Measurements from ENCODE around the gene FBXL3. TPM values are rescaled to one million over a fixed set of nuclear protein-coding genes. Genes with fewer than 3 reads are reported as not detected.

The FBXL3 gene
- total and polyA plus RNA-seq, 8 donors: 7.5 to 23.8 (median 14.5) TPM

DNA sequence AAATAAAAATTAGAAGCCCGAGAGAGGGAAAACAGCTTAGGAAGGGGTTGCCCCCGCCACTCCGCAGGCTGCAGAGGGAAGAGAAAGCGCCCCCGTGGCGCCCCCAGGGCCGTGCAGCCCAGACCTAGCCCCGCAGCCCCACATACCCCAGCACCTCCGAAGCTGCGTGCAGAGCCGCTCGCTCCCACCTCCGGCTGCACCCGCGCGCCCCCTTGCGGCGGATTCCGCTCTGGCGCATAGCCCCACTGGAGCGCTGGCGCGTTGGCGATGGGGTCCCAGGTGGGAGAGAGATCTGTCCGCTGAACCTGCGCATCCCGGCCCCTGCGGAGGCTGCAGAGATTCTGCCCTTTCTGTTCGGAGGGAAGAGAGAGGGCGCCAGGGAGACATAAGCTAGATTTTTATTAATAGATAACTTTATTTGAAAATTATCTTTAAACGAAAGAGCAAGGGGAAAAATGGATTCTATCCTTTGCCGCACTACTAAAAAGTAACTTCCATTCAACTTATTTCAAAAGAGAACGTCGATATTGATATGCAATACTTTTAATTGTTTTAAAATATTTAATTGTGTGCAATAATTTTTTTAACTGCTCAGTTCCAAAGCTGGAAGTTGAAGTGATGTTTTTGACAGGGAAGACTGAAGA, 46.8 kb downstream of the FBXL3 start:
- Histone ChIP-seq H3K36me3 (no peaks in the 10 kb centered on the region), H3K27me3 (peaks cover 0 to 7% (median 3%) of the 10 kb centered on the region in 4 donors), H3K4me1 (peaks cover 0 to 6% (median 4%) of the 10 kb centered on the region in 3 donors), H3K9me3 (no peaks in the 10 kb centered on the region), H3K27ac (no peak overlapping the region), H3K4me3 (peak overlapping the region in 2 of 4 donors; percentile 10 to 38)
- TF ChIP-seq, protein P1, sequence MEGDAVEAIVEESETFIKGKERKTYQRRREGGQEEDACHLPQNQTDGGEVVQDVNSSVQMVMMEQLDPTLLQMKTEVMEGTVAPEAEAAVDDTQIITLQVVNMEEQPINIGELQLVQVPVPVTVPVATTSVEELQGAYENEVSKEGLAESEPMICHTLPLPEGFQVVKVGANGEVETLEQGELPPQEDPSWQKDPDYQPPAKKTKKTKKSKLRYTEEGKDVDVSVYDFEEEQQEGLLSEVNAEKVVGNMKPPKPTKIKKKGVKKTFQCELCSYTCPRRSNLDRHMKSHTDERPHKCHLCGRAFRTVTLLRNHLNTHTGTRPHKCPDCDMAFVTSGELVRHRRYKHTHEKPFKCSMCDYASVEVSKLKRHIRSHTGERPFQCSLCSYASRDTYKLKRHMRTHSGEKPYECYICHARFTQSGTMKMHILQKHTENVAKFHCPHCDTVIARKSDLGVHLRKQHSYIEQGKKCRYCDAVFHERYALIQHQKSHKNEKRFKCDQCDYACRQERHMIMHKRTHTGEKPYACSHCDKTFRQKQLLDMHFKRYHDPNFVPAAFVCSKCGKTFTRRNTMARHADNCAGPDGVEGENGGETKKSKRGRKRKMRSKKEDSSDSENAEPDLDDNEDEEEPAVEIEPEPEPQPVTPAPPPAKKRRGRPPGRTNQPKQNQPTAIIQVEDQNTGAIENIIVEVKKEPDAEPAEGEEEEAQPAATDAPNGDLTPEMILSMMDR (IDR thresholded peaks at IDR 0.05): peak; percentile 89 to 99 (median 96)
- peak; percentile 97 to 100 (median 98) for ATAC-seq
- intact Hi-C loops (cut with DNase I): no loop called here
- FAIRE-seq: no peak
- DNase-seq: peak; percentile 51 to 99 (median 78)
- WGBS, 2 donors: 2 to 3% methylated on average over 29 to 34 of the region's 34 CpGs

DNA sequence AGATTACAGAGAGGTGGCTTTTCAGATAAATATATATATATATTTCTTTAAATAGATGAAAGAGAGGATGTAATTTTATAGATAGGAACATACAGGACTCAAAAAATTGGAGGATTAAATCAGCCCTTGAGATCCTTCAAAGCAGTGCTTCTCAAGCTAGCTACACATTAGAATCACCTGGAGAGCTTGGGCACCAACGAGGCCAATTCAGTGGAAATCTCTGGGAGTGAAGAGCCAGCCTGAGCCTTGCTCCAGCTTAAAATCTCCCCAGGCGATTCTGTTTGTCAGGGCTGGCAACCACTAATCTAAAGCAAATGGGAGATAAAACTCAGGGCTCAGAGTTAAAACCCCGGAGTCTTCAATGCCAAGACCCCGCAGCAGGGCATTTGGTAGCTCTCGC, 50.0 kb downstream of the FBXL3 start:
- intact Hi-C loops (cut with DNase I): no loop called here

DNA sequence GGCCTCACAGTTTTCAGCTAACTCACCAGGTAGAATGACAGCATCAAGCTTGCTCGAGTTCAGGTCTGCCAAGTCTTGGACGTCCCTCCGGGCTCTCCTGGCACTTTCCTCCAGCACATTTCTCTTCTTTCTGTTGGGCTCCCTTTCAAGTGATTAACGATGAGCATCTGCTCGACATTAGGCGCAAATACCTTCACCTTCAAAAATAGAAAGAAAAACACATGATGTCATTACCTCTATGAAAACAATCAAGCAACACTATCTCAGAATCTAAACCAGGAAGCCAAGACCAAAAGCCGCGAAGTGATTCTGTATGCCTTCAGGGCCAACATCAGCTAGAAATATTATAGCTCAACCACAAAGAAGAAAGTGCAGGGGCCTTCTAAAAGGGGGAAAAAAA, 50.5 kb downstream of the FBXL3 start:
- intact Hi-C loops (cut with DNase I): no loop called here
- no peak for FAIRE-seq
- TF ChIP-seq, protein P1 (IDR thresholded peaks at IDR 0.05): no peak
- H3K27me3 ChIP-seq: peaks cover 0 to 7% (median 3%) of the 10 kb centered on the region in 4 donors
- no peak for ATAC-seq
- H3K36me3 ChIP-seq: no peaks in the 10 kb centered on the region
- H3K4me3 ChIP-seq: no peak overlapping the region
- no peak overlapping the region for H3K27ac ChIP-seq
- peaks cover 0 to 6% (median 4%) of the 10 kb centered on the region in 3 donors for H3K4me1 ChIP-seq
- WGBS, 2 donors: 61 to 68% methylated on average over 8 of the region's 8 CpGs
- no peaks in the 10 kb centered on the region for H3K9me3 ChIP-seq
- DNase-seq: no peak

More for the DNA sequence above, 50.0 kb downstream of the FBXL3 start:
- TF ChIP-seq, protein P1 (IDR thresholded peaks at IDR 0.05): no peak
- Histone ChIP-seq H3K27ac (no peak overlapping the region), H3K9me3 (no peaks in the 10 kb centered on the region), H3K4me1 (peaks cover 0 to 6% (median 4%) of the 10 kb centered on the region in 3 donors), H3K4me3 (no peak overlapping the region), H3K27me3 (peaks cover 0 to 7% (median 3%) of the 10 kb centered on the region in 4 donors), H3K36me3 (no peaks in the 10 kb centered on the region)
- WGBS, 2 donors: 45 to 56% methylated on average over 5 of the region's 5 CpGs
- FAIRE-seq (no peak), ATAC-seq (no peak), DNase-seq (no peak)

DNA sequence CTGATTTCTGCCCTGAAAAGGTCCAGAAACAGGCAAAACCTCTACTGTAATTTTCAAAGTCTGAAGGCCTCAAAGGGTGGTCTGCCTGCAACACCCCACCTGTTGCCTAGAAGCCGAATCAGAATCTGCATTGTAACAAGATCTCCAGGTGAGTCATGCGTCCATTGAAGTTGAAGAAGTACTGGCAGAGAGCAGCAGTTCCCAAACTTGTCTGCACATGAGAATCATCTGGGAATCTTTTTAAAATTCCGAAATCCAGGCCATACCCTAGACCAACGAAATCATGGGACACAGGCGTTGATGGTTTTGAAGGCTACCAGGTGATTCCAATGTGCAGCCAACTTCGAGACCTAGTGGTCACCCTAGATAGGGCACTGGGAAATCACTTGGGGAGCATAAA, 51.1 kb downstream of the FBXL3 start:
- DNase-seq (no peak), FAIRE-seq (no peak), ATAC-seq (no peak)
- Histone ChIP-seq H3K27ac (no peak overlapping the region), H3K27me3 (peaks cover 0 to 7% (median 3%) of the 10 kb centered on the region in 4 donors), H3K36me3 (no peaks in the 10 kb centered on the region), H3K4me1 (peaks cover 0 to 6% (median 4%) of the 10 kb centered on the region in 3 donors), H3K4me3 (no peak overlapping the region), H3K9me3 (no peaks in the 10 kb centered on the region)
- TF ChIP-seq, protein P1 (IDR thresholded peaks at IDR 0.05): no peak
- intact Hi-C loops (cut with DNase I): no loop called here
- WGBS, 2 donors: 75 to 88% methylated on average over 6 of the region's 6 CpGs

DNA sequence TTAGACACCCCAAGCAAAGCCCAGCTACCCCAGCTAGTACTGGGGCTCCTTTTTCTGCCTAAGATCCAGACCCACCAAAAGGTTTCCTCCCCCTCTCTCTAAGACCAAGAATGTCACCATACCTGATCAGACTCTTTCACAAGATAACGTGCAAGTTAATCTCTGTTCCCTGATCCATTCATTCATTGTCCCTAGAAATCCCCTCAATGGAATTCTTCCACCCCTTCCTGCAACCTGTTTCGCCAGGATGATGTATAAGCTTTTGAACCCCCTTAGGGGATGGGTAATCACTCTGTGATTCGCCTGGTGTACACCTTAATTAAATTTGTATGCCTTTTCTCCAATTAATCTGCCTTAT, 52.4 kb downstream of the FBXL3 start:
- WGBS, 2 donors: 75 to 88% methylated on average over 3 of the region's 3 CpGs
- TF ChIP-seq, protein P1 (IDR thresholded peaks at IDR 0.05): no peak
- no peaks in the 10 kb centered on the region for H3K9me3 ChIP-seq
- H3K4me3 ChIP-seq: no peak overlapping the region
- FAIRE-seq (no peak), ATAC-seq (no peak), DNase-seq (no peak)
- intact Hi-C loops (cut with DNase I): no loop called here
- H3K27ac ChIP-seq: no peak overlapping the region
- H3K4me1 ChIP-seq: no peaks in the 10 kb centered on the region
- peaks cover 0 to 10% (median 0%) of the 10 kb centered on the region in 4 donors for H3K27me3 ChIP-seq
- H3K36me3 ChIP-seq: no peaks in the 10 kb centered on the region

Measured in pancreas (tissue), 10 donors.